GDM1 (cell line): ENCODE data around the gene SAP30BP.
A peak's percentile ranks its signal among the peaks of the same experiment; 100 is the strongest.
"Not testable (repeated sequence)": the region's sequence is repeated elsewhere in the genome, so short reads cannot be mapped to it uniquely, and the experiment has no call there.

Experiments
- DNase-seq: peaks from one replicate; lab custom pipeline; 2025; lab: John Stamatoyannopoulos, UW

The SAP30BP gene

DNA sequence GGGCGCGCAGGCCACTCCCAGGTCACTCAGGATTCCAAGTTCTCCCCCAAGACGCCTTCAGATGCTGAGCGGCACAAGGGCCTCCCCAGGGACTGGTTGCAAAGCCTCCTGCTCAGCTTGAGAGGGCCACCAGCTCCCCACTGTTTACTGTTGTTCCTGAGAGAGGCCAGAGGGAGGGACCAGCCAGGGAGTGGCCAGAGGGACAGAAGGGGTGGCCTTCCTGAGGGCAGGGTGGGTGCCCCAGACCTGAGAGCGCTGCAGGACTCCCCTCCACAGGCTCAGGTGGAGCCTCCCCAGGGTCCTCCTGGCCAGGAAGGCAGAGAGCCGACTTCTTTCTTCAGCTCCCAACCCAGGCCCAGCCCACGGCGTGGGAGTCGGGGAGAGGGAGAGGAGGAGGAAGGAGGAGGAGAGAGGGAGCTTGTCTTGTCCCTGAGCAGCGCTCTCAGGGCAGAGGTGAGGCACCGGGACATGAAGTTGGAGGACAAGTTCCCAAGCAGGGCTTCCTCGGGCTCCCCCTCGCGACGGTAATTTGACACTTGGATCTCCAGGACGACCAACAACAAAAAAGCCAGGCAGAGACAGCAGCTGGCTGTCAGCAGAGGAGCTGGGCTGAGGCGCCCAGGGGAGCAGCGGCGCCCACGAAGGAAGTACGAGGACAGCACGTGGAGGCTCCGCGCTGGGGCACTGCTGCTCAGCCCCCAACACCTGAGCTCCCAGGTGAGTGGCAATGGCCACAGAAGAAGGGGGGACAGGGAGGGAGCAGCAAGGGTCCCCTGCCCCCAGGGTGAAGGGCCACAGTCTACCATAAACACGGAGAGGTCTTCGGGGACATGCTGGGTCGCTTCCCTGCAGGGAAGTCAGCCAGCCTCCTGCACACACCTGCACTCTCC is 33.4 kb upstream of the SAP30BP start:
- DNase-seq = peak; percentile 32

DNA sequence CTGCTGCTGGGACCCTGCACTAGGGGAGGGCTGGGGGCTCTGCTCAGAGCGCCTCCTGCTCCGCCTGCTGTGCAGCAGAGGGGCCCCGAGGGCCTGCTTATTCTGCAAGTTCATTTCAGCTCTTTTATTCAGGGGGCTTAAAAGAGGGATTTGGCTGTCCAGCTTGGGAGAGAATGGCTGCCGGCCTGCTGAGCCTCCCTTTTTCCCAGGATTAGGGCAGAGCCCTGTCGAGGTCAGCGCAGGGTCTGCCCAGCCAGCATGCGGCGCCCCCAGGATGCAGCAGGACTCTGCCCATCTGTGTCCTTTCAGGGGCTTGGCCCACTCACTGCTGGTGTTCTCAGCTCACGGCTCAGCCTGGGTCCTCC is 32.8 kb upstream of the SAP30BP start:
- no peak for DNase-seq

DNA sequence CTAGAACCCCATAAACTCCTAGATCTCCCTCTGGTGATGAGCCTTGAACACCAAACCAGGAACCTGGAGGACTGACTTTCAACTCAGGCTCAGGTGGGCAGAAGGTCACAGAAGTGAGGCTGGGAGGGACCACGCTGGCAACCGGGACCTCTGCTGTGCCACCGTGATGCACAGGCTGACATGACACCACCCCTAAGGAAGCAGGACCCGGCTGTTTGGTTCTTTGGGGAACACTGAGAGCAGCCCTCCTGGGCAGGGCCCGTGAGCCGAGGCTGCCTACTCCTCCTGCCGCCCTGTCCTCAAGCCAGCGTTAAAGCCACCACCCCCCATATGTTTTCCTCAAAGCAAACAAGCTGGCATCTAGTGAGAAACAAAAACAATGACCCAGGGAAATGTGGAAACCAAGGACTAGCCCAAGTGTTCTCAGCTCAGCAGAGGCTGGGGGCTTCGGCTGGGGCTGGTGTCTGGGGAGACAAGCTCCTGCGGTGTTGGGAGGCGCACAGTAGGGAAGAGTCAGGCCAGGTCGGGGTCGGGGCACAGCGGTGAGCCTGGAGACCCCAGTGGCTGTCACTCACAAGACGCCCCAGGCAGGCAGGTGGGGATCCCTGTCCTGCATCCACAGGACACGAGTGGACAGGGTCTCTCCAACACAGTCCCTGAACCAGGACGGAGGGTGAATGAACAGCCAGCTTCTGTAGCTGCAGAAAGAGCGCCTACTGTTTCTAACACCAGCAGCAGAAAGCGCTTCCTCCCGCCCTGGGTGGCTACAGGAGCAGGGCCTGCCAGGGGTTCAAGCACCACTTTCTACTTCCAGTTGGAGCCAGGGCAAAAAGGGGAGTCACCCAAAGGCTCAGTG is 32.2 kb upstream of the SAP30BP start:
- DNase-seq = no peak

DNA sequence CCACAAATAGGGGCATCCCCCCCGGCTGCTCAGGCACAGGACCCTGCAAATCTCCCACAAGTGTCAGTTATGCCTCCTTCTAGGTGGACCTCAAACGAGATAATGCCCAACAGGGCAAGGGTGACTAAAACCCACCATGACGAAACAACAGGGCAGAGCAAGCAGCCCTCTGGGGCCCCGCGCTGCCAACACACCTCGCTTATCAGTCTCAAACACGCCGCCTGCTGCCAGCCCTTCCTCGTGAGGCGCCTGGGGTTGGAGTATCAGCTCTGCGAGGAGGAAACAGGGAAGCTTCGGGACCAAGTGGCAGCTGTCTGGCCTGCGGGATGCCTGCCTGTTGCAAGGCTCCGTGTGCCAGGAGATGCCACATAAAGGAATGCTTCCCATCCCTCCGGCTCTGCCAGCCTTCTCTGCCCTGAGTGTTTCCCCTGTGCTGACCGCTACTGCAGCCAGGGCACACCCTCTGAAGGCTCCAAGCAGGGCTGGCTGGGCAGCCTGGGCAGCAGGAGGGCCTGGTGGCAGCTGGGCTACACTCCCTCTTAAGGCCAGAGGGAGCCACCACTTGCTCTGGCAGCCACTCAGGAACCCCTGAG is 31.4 kb upstream of the SAP30BP start:
- no peak for DNase-seq

DNA sequence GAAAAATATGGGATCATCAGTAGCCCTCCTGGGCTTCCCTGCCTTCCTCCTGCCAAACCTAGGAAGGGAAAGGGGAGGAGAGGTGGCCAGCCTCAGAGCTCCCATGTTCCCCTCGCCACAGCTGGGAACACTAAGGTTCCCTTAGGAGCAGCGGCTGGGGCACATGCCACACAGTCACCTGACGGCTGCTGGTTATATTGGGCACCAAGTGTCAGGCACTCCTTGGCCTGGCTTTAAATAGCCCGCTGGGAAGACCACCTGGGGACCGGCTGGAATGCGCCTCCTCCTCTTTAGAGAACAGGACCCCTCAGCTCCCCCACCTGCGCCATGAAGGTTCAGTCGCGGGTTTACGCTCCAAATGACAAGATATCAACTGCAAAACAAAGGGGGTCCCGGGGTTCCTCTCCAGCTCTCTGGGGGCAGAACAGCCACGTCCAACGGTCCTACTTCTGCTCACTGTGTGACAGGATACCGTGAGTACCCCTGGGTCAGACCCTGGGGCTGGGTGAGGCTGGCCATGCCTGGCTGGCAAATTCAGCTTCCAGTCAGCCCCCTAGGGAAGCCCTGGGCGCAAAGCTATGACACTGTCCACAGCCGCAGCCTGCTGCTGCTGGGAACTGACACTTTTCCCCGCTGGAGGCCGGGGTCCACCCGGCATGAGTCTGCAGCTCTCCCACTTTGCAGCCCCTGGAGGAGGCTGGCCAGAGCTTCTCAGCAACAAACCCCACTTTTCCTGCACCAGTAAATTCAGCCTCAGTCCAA is 30.6 kb upstream of the SAP30BP start:
- DNase-seq = no peak

DNA sequence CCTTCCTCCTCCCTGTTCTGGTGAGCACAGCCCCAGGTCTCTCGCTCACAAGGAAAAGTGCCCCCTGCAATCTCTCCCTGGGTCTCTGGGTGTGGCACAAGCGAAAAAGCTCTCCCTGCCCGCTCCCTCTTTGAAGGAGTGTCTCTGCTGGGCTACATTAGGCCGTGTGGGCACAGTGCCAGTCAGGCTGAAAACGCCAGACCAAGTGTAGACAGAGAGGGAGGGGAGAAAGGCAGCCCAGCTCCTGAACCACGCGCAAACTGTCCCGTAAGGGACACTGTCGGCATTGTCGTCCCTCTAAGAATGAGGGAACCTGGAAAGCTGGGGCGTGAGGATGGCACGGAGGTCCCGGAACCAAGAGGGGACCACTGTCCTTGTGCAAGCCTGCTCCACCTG is 30.0 kb upstream of the SAP30BP start:
- DNase-seq = no peak

DNA sequence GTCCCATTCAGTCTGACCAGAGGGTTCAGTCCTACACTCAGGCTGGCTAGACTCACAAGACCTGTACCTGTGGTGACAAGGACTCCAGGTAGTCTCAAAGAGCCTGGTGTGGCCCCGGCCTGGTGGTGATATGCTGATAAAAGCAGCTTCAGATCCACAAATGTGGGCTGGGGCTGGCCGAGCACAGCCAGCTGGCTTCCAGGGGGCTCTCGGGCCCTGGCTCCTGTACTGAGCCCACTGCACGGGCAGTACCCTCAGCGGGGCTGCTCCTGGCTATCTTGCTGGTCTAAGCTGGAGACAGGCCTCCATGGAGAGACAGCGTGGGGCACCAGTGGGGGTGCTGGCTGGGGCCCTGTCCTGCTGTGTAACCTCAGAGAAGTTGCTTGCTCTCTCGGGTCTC is 29.6 kb upstream of the SAP30BP start:
- DNase-seq = no peak

DNA sequence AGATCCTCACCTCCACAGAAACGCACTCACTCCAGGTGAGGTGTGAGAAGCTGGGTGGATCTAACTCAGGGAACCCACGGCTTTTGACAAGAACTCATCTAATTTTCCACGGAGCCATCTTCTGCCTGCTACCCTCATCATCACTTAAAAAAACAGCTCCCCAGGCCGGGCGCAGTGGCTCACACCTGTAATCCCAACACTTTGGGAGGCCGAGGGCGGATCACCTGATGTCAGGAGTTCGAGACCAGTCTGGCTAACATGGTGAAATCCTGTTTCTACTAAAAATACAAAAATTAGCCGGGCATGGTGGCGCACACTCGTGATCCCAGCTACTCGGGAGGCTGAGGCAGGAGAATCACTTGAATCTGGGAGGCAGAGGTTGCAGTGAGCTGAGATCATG is 29.1 kb upstream of the SAP30BP start:
- not testable (repeated sequence) for DNase-seq

DNA sequence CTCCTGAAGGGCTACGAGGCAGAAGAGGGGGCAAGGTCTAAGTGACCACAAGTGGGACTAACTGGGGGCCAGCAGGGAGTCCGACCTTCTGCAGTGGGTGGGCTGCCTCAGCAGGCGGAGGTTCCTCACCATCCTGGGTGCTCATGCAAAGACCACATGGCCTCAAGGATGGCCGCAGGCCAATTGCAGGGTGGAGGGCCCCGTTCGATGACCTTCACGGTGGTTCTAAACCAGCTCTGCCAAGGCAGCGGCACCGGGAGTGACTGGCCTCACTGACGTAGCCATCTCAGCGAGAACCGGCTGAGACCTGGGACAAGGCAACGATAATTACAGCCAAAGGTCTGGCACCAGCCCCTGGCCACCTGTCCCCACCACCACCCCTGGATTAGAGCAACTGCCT is 28.2 kb upstream of the SAP30BP start:
- DNase-seq = no peak

DNA sequence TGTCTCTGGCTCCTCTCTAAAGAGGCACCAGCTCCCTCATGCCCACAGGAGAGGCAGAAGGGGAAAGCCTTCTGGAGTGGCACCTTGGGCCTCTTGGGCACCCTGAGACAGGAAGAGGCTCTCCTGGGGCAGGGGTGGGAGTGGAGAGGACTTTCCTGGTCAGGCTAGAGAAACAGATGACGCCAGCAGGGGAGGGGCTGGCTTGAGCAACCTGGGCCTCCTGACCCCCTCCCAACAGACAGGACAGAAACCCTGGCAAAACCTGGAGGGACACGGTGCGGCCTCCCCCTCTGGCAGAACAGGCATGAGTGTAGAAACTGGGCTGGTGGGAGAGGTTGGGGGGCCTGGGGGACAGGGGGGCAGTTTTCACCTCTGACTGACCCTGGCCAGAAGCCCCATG is 27.8 kb upstream of the SAP30BP start:
- DNase-seq = no peak

DNA sequence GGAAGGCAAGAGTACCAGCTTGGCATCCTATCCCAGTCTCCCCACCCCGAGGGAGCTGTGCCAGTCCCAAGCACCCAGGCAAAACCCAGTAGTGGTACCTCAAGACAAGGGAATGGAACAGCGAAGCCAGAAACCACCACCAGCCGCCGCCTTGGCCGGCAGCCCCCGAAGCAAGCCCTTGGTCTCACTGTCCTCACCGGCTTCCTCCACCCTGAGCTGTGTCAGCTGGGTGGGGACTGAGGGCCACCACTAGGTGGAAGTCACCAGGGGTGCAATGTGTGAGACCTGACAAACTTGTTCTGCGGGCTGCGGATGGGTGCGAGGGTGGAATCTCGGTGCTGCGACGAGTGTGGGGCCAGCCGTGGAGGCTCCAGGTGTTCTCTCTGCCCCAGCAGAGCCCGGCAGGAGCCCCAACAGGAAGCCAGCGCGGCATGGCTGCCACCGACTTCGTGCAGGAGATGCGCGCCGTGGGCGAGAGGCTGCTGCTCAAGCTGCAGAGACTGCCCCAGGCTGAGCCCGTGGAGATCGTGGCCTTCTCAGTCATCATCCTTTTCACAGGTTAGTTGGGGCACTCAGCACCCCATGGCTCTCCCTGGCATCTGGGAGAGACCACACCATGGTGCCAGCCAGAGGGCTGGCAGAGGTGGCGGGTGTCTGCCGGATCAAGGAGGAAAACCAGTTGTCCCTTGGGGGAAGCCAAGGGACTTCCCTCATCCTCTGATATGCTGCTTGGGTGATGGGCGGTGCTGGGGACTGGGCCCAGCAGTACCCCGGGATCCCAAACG is 27.2 kb upstream of the SAP30BP start:
- no peak for DNase-seq

DNA sequence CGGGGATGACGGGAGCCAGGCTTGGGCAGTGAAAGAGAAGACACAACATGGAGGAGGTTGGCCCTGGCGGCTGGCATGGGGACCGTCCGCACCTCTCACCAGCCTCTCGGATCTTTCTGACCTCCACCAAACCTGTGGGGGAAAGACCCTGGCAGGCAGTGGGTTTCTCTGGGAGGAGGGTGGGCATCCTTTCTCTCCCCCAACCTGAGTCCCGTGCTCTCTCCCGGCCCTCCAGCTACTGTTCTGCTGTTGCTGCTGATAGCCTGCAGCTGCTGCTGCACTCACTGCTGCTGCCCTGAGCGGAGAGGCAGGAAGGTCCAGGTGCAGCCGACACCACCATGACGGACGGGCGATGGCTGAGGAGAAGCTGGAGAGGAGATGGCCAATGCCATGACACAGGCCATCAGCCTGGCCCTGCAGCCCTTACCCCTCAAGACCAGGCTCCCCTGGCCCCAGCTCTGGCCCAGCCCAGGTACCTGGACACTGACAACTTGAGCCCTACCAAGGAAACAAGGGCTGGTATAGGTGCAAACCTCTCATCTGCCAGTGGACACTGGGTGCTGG is 26.5 kb upstream of the SAP30BP start:
- no peak for DNase-seq

DNA sequence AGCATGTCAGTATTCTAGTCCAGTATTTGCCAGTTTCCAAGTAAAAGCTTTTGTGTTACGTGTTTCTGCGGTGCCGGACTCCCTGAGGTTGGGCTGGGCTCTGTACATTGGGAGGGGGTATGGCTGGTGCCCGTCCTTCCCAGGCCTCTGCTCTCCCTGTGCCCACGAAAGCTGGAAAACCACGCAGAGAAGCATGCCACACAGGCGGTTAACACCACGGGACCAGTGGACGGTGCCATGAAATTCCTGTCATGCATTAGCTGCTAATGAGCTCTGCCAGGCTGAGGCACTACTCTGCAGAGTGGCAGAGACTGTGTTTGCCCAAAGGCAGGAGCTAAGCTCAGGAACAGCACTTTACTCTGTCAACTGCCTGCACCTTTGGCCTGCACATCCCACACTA is 25.8 kb upstream of the SAP30BP start:
- DNase-seq = no peak

DNA sequence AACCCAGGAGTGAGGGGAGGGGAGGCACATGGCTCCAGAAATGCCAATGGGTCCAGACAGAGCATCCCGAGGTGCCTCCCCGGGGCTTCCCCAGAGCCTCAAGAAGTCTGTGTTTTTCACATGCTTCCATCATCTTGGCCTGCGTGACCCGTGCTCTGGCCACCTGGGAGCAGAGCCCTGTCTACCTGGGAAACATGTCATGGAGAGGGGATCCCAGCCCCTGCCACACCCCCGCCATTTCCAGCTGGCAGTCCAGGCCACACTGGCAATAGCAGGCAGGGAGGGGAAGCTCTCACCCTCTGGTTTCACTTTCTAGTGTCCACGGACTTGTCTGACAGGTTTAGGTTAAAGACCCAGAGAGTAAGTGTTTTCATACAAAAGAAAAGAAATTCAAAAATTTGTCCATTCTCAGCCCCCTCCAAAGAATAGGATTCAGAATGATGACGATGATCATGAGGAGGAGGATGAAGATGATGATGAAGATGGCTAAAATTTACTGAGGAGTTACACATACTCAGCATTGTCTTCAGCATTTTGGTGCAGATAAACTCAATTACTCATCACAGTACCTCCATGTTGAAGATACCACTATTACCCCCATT is 24.9 kb upstream of the SAP30BP start:
- no peak for DNase-seq

DNA sequence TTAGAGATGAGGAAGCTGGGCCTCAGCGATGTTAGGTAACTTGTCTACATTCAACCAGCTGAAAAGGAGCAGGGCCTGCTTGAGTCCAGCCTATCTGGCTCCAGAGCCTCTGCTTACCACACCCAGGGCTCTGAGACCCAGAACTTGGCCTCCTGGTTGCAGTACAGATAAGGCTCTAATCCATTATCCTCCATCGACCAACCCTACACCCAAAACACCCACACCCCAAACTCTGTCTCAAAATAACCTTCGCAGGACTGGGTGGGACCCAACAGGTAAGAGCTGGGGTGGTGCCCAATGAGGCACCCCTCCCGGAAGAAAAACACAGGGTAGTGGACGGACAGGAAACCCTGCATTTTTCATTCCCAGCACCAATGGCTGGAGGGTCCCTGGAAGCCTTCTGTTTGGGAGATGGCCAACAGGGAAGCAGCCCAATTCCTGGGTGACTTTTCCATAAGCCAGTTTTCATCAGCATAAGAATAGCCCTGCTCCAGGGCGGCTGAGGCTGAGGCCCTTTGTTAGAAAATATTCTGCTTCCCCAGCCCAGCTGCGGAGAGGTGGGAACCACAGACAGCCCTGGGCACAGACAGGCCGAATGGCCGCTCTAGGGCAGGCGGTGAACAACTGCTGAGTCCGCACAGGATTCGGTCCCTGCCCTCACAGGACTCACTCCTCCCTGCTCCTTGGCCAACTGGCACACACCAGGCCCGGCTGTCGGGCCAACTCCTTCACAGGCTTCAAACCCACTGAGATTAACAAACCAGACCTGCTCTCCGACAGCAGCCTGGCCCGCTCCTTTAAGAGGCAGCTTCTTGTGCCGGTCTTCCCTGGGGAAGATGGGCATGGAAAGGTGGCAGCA is 24.1 kb upstream of the SAP30BP start:
- no peak for DNase-seq

DNA sequence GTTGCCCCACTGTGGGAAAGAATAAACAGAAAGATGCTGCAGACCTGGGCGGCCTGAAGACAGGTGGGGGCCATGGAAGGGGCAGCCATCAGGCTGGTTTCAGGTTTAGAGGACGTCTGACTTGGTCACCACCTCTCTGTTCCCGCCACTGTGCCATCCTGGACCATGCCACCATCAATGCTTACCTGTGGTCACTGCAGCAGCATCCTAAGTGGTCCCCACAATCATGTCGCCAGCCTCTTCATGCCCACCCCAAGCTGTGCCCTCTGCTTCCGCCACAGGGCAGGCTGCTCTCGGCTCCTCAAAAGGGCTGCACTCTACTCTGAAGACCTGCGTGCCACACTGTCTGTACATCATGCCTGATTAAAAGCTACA is 23.5 kb upstream of the SAP30BP start:
- DNase-seq = no peak

DNA sequence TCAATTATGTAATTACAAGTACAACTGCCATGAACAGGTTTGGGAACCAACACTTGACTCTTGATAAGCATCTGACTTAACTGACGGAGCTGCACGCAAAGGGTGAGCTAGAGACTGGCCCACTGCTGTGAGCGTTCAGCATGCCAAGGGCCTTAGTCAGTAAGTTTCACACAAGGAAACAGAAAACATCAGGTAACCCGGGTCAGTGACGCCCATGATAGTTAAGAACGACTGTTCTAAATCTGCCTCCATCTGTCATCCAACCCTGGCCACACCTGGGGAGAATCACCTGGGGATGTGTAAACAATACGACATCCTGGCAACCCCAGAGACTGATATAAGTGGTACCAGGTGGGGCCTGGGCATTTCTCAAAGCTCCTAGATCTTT is 21.6 kb upstream of the SAP30BP start:
- DNase-seq = no peak

DNA sequence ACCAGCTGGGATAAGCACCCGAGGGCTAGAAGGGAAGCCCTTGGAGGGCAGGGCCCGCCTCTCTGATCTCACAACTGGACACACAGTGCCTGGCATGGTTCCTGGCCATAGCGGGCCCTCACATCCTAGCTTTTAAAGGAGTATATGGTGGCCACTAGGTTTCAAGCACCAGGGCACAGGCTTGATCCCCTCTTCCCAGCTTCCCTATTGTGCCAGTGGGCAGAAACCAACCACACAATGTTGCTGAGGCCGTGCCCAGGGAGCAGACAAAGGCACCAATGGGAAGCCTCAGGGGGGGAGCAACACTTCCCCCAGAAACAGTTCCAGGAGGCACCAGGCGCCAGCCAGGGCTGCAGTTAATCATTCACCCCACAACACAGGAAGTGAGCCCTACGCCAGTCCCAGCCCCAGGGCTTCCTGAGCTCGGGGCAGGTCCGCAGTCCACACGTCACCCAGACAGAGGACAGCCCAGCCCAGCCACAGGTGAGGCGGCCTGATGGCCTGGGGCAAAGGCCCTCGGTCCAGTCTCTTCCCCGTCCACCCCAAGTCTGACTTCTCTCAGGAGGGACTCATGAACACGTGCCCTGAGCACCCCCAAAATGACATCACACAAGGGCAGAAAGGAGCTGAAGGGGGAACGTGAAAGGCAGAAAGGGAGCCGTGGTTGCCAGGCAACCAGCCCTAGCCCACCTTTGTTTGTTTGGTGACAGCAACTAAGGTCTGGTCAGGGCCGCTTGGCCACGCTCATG is 21.1 kb upstream of the SAP30BP start:
- DNase-seq = peak; percentile 80

DNA sequence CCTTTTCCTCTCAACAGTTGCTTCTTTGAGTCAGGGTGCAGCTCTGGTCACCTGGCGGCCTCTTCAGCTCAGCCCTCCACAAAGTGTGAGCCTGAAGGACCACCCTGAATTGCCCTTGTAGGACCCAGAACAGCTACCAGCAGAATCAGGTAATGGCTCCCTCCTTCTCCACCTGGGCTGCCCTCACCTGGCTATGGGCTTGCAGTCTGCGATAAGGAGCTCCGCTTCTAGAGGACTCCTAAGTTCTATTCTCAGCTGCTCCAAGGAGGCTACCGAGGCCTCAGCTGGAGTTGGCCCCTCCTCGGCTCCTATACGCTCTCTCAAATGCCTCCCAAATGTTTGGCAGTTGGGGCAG is 20.5 kb upstream of the SAP30BP start:
- no peak for DNase-seq
